GM23338 (cell line): ENCODE data around the gene SGK1.

Experiments used
- CREB1 ChIP-seq: fragments of 250-450 bp; sonication (Bioruptor Pico); IDR thresholded peaks from 2 replicates; pipeline ENCODE4 v1.5.0; 2020; ENCODE audit warnings: low read depth, mild to moderate bottlenecking, moderate library complexity
- EZH2 ChIP-seq: fragments of 200-600 bp; sonication (generic); IDR thresholded peaks from one replicate; pipeline ENCODE4 v1.8.0; 2017; ENCODE audit warnings: antibody characterized with exemption, mild to moderate bottlenecking, low read depth; ENCODE audit not compliant: unreplicated experiment
- EZH2phosphoT487 ChIP-seq: fragments of 200-600 bp; sonication (generic); IDR thresholded peaks from one replicate; pipeline ENCODE4 v1.8.1; 2018; ENCODE audit warnings: antibody characterized with exemption; ENCODE audit not compliant: unreplicated experiment
- JUNB ChIP-seq: IDR thresholded peaks from one replicate; pipeline ENCODE4 v1.6.1; 2016; ENCODE audit warnings: antibody characterized with exemption; ENCODE audit not compliant: unreplicated experiment
- POLR2AphosphoS5 ChIP-seq: IDR thresholded peaks from 2 replicates; pipeline ENCODE4 v1.6.1; 2016; ENCODE audit warnings: antibody characterized with exemption, low read depth
- STAT1 ChIP-seq: IDR thresholded peaks from one replicate; pipeline ENCODE4 v1.6.1; 2016; ENCODE audit warnings: antibody characterized with exemption; ENCODE audit not compliant: unreplicated experiment
- TF ChIP-seq, protein P1 (sequence below), 2 experiments: fragments of 200-600 bp in 1 of 2; sonication (generic) in 1 of 2; conservative IDR thresholded peaks; 2 replicates each; pipeline versions ENCODE4 v1.5.1 to v1.6.1; 2016 to 2017; ENCODE audit warnings: antibody characterized with exemption in 2 of 2, low read depth in 2 of 2, mild to moderate bottlenecking in 2 of 2, moderate library complexity in 1 of 2
- TF ChIP-seq, protein P2 (sequence below): fragments of 250-450 bp; sonication (Bioruptor Pico); IDR thresholded peaks from 2 replicates; pipeline ENCODE4 v1.5.0; 2020; ENCODE audit warnings: mild to moderate bottlenecking, moderate library complexity
- TF ChIP-seq, protein P3 (sequence below): IDR thresholded peaks from 2 replicates; pipeline ENCODE4 v1.6.1; 2016; ENCODE audit warnings: antibody characterized with exemption

DNA sequence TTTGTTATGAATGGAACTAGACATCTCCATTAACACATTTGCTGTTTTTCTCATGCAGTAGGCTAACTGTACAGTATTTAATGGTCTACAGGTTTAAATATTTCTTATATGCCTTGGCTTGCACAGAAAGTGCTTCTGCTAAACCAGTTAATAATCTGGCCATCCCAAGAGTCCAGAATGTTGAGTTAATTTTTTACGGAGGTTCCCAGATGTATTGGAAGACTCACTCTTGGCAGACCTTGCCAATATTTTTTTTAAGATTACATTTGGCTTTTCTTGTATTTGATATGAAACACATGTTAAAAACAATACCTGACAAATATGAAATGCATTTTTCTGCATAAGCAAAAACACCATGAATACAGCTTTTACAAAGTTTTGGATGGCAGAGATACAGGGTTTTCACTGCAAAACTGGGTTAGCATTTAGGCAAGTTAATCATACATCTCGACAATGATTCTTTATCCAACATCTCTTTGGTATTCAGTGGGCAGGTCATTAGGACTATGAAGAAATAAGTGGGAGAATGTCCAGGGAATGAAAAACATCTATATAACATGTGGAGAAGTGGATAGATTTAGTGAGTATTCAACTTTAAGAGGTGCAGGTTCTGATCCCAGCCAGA is 94.0 kb downstream of the SGK1 start:
- TF ChIP-seq, protein P1, sequence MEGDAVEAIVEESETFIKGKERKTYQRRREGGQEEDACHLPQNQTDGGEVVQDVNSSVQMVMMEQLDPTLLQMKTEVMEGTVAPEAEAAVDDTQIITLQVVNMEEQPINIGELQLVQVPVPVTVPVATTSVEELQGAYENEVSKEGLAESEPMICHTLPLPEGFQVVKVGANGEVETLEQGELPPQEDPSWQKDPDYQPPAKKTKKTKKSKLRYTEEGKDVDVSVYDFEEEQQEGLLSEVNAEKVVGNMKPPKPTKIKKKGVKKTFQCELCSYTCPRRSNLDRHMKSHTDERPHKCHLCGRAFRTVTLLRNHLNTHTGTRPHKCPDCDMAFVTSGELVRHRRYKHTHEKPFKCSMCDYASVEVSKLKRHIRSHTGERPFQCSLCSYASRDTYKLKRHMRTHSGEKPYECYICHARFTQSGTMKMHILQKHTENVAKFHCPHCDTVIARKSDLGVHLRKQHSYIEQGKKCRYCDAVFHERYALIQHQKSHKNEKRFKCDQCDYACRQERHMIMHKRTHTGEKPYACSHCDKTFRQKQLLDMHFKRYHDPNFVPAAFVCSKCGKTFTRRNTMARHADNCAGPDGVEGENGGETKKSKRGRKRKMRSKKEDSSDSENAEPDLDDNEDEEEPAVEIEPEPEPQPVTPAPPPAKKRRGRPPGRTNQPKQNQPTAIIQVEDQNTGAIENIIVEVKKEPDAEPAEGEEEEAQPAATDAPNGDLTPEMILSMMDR (conservative IDR thresholded peaks at IDR 0.05; ENCODE audit: low read depth in 2 of 2) = no peak
- TF ChIP-seq EZH2phosphoT487 (no peak), CREB1 (no peak), EZH2 (no peak), POLR2AphosphoS5 (no peak), JUNB (no peak), STAT1 (no peak)
- TF ChIP-seq, protein P2, sequence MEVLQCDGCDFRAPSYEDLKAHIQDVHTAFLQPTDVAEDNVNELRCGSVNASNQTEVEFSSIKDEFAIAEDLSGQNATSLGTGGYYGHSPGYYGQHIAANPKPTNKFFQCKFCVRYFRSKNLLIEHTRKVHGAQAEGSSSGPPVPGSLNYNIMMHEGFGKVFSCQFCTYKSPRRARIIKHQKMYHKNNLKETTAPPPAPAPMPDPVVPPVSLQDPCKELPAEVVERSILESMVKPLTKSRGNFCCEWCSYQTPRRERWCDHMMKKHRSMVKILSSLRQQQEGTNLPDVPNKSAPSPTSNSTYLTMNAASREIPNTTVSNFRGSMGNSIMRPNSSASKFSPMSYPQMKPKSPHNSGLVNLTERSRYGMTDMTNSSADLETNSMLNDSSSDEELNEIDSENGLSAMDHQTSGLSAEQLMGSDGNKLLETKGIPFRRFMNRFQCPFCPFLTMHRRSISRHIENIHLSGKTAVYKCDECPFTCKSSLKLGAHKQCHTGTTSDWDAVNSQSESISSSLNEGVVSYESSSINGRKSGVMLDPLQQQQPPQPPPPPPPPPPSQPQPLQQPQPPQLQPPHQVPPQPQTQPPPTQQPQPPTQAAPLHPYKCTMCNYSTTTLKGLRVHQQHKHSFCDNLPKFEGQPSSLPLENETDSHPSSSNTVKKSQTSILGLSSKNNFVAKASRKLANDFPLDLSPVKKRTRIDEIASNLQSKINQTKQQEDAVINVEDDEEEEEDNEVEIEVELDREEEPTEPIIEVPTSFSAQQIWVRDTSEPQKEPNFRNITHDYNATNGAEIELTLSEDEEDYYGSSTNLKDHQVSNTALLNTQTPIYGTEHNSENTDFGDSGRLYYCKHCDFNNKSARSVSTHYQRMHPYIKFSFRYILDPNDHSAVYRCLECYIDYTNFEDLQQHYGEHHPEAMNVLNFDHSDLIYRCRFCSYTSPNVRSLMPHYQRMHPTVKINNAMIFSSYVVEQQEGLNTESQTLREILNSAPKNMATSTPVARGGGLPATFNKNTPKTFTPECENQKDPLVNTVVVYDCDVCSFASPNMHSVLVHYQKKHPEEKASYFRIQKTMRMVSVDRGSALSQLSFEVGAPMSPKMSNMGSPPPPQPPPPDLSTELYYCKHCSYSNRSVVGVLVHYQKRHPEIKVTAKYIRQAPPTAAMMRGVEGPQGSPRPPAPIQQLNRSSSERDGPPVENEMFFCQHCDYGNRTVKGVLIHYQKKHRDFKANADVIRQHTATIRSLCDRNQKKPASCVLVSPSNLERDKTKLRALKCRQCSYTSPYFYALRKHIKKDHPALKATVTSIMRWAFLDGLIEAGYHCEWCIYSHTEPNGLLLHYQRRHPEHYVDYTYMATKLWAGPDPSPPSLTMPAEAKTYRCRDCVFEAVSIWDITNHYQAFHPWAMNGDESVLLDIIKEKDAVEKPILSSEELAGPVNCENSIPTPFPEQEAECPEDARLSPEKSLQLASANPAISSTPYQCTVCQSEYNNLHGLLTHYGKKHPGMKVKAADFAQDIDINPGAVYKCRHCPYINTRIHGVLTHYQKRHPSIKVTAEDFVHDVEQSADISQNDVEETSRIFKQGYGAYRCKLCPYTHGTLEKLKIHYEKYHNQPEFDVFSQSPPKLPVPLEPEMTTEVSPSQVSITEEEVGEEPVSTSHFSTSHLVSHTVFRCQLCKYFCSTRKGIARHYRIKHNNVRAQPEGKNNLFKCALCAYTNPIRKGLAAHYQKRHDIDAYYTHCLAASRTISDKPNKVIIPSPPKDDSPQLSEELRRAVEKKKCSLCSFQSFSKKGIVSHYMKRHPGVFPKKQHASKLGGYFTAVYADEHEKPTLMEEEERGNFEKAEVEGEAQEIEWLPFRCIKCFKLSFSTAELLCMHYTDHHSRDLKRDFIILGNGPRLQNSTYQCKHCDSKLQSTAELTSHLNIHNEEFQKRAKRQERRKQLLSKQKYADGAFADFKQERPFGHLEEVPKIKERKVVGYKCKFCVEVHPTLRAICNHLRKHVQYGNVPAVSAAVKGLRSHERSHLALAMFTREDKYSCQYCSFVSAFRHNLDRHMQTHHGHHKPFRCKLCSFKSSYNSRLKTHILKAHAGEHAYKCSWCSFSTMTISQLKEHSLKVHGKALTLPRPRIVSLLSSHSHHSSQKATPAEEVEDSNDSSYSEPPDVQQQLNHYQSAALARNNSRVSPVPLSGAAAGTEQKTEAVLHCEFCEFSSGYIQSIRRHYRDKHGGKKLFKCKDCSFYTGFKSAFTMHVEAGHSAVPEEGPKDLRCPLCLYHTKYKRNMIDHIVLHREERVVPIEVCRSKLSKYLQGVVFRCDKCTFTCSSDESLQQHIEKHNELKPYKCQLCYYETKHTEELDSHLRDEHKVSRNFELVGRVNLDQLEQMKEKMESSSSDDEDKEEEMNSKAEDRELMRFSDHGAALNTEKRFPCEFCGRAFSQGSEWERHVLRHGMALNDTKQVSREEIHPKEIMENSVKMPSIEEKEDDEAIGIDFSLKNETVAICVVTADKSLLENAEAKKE (CRISPR knock-in tag) = no peak
- TF ChIP-seq, protein P3, sequence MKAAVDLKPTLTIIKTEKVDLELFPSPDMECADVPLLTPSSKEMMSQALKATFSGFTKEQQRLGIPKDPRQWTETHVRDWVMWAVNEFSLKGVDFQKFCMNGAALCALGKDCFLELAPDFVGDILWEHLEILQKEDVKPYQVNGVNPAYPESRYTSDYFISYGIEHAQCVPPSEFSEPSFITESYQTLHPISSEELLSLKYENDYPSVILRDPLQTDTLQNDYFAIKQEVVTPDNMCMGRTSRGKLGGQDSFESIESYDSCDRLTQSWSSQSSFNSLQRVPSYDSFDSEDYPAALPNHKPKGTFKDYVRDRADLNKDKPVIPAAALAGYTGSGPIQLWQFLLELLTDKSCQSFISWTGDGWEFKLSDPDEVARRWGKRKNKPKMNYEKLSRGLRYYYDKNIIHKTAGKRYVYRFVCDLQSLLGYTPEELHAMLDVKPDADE = no peak
